Activated gamma-delta T cell treated with anti-CD3 and anti-CD28 coated beads, Interleukin-2, amount 50 U/mL, for 16 hours (primary cell): ENCODE results near the gene ADAMTS16.
"Not testable (repeated sequence)": the region's sequence is repeated elsewhere in the genome, so short reads cannot be mapped to it uniquely, and the experiment has no call there.

Source experiments
- DNase-seq: peaks from one replicate; pipeline ENCODE4 v3.0.0-alpha.2; 2020; ENCODE audit warnings: low read depth

ADAMTS16 gene, protein sequence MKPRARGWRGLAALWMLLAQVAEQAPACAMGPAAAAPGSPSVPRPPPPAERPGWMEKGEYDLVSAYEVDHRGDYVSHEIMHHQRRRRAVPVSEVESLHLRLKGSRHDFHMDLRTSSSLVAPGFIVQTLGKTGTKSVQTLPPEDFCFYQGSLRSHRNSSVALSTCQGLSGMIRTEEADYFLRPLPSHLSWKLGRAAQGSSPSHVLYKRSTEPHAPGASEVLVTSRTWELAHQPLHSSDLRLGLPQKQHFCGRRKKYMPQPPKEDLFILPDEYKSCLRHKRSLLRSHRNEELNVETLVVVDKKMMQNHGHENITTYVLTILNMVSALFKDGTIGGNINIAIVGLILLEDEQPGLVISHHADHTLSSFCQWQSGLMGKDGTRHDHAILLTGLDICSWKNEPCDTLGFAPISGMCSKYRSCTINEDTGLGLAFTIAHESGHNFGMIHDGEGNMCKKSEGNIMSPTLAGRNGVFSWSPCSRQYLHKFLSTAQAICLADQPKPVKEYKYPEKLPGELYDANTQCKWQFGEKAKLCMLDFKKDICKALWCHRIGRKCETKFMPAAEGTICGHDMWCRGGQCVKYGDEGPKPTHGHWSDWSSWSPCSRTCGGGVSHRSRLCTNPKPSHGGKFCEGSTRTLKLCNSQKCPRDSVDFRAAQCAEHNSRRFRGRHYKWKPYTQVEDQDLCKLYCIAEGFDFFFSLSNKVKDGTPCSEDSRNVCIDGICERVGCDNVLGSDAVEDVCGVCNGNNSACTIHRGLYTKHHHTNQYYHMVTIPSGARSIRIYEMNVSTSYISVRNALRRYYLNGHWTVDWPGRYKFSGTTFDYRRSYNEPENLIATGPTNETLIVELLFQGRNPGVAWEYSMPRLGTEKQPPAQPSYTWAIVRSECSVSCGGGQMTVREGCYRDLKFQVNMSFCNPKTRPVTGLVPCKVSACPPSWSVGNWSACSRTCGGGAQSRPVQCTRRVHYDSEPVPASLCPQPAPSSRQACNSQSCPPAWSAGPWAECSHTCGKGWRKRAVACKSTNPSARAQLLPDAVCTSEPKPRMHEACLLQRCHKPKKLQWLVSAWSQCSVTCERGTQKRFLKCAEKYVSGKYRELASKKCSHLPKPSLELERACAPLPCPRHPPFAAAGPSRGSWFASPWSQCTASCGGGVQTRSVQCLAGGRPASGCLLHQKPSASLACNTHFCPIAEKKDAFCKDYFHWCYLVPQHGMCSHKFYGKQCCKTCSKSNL

DNA sequence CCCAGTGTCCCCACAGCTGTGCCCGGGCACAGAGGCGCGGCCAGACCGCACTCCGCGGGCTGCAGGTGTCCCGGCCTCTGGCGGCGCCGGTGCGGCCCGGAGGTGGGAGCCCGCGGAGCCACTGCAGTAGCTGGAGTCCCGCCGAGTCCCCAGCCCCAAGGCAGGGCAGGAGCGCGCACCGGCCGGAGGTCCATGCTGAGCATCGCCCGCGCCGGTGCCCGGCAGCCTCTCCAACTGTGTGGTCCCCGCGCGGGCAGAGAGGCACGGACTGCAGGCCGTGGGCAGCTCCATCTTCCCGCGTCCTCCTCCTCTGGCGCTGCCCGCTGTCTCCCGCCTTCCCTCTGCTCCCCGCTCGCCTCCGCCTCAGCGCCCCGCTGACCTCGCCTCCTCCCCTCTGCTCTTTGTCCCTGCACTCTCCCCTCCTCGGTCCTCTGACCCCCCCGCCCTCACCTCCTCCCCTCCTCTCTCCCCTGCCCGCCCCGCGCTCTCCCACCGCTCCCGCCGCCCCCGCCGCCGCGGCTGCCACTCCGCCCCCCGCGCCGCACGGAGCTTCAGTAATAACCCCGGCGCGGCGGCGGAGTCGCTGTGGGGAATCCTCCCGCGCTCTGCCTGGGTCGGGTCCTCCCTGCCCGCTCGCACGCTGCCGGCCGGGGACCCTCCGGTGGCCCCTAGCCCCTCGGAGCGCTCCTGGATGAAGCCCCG, at the start of gene ADAMTS16:
Gene ADAMTS16, plus strand, starts transcription at position 554 of the 702 bp plus-strand sequence. Its CDS starts 138 bp downstream, at position 692.
- no peak for DNase-seq

DNA sequence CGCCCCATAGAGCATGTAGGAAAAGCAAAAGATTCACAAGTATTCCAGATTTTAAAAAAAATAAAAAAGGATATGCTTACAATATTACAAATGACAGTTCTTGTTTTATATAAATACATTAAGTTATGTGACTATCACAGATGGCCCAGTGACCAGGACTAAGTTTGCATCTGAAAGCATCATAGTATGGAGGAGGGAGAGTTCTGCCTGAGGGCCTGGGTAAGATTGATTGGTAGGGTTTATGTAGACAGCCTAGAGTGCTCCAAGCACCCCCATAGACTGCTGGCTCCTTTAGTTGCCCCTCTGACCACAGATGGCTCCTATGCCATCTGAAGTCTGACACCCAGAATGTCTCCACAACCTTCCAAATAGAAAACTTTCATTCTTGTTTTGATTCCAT, 48.0 kb upstream of the ADAMTS16 start:
- no peak for DNase-seq

DNA sequence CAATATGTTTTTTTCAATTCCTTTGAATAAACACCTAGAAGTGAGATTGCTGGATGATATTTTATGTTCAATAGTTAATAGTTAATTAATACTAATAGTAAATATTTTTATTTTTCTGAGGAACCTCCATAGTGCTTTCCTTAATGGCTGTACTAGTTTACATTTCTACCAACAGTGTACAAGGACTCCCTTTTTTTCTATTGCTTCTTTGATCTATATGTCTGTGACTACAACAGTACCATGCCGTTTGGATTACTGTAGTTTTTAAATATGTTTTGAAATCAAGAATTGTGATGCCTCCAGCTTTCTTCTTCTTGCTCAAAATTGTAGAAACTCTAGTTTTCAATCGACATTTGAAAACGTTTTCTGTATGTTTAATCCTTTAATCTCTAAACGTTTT, 39.5 kb upstream of the ADAMTS16 start:
- DNase-seq: no peak

DNA sequence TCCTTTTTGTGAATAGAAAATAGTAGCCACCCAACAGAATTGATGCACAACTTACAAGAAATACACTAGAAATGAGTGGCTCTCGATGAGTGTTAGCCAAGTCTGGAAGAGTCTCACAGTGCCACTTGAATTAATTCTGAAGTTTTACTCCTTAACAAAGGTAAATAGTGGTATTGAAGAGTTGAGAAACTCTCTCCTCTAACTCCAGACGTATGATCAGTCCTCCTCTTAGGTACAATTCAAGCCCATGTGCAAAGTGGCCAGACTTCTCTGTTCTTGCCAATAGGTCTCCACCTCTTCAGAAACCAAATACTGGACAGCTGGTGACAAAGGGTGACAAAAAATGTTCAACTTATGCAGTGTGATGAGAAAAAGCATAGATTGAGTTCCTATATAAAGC, 38.5 kb upstream of the ADAMTS16 start:
- DNase-seq: no peak

DNA sequence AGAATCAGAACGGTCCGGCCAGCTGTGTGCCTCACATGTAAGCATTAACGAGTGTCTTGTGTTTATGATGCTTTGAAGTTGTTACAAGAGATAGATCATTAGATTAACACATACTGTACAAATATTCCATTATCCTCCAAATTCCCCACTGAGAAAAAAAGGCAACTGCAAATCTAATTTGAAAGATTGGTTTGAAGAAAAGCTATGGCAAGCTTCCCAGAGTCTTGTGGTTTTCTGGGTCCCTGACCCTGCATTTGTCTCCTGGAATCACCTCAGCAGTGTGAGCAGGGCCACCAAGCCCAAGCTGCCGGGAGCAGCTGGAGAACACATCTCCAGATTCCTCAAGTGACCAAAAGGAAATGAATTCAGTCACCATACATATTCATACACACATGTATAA, 36.9 kb upstream of the ADAMTS16 start:
- no peak for DNase-seq

DNA sequence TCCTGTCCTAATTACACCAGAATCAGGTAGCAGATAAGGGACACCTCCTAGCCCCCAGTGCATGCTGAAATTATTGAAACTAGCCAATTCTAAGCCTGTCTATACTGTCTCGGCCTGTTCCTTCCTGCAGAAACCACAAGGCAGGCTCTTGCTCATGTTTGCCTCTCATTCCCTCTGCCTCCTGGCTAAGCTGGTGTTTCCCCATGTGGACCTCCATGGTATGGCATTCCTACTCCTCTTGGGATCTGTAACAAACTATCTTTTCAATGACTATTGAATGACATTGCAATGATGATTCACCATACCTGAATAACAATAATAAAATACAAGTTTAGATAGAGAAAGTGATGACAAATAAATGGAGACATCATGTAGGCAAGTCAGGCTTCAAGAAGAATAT, 35.6 kb upstream of the ADAMTS16 start:
- no peak for DNase-seq

DNA sequence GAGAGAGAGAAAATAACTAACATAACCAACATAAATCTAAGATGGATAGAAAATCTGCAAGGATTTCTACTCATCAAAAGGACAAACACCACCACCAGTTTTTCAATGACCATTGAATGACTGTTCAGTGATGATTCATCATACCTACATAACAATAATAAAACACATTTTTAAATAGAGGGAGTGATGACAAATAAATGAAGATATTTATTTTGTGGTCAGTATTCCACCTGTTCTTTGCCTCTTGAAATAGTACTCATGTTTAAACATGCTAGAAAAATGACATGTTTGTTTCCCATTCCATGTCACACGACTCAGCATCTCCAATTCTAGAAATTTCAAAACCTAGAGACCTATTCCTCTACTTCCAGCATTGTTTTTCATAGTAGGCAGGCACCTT, 34.6 kb upstream of the ADAMTS16 start:
- DNase-seq: no peak

DNA sequence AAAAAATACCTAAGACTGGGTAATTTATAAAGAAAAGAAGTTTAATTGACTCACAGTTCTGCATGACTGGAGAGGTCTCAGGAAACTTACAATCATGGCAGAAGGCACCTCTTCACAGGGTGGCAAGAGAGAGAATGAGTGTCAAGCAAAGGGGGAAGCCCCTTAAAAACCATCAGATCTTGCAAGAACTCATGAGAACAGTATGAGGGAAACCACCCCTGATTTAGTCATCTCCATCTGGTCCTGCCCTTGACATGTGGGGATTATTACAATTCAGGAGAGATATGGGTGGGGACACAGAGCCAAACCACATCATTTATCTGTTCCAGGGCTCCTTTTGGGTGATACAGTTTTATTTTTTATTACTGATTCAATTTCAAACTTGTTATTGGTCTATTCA, 23.2 kb upstream of the ADAMTS16 start:
- no peak for DNase-seq

DNA sequence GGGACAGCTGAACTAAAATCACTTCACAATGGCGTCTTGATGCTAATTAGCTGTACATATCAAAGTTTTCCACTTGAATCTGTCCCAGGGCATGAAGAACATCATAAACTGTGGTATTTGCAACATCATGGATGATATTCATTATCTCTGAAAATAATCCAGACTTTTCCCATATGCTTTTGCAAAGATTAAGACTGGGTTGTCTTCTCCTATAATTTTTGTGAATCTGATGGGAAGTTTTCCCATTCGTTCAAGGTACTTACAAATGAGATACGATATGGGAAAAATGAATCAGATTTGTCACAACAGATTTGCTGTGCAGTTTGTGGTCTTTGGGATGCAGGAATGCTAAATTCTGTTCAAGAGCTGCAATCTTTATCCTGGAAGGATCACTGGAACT, 17.4 kb upstream of the ADAMTS16 start:
- no peak for DNase-seq

DNA sequence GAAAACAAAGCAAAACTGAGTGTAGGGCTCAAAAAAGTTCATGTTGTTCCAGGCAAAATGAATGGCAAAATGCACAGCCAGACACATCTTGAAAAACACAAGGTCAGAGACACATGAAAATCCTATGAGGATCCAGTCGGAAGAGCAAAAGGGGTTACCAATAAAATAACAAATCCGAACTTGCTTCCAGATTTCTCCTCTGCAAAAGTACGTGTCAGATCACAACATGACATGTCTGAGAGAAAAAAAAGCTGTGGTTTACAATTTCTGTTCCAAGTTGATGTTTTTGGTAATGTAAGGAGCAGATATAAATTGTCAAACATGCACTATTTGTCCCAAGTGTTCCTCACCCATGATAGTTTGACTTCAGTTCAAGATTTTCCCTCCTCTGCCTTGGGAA, 15.9 kb upstream of the ADAMTS16 start:
- DNase-seq: no peak

DNA sequence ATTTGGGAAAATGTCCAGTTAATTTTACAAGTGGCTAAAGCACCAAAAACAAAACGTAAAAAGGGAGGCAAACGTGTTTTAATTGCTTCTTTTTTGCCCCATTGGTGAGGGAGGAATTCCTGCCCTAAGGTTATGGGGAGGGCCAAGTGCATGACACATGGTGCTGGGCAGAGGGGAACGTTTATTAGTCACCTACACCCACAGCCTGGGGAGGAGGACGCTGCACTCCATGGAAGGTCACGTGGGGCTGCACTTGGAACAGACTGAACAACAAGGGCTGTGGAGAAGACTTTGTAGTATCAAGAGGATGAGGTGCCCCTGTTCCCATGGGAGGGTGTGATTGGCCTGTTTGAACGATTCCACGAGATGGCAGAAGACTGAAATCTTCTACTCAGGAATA, 13.7 kb upstream of the ADAMTS16 start:
- no peak for DNase-seq

DNA sequence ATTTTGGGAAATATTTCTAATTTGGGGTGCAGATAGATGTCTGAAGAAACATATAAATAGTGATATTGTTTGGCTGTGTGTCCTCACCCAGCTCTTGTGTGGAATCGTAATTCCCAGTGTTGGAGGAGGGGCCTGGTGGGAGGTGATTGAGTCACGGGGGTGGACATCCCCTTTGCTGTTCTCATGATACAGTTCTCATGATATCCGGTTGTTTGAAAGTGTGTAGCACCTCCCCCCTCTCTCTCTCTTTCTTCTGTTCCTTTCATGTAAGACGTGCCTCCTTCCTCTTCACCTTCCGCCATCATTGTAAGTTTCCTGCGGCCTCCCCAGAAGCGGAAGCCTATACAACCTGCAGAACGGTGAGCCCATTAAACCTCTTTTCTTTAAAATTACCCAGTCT, 11.4 kb upstream of the ADAMTS16 start:
- DNase-seq: no peak

DNA sequence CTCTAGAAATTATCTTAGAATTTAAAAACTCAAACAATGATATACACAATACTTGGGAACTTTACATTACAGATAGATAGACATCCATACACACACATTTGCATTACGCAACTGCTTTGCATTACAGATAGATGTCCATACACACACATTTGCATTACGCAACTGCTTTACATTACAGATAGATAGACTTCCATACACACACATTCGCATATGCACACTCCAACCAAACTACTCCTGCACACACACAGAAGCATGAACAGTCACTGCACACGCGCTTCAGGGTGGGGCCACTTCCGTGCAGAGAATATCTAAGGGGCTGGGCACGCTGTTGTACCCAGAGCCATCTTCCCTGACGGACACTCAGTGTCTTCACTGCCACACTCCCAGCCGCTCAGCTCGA, 7.9 kb upstream of the ADAMTS16 start:
- DNase-seq: no peak

DNA sequence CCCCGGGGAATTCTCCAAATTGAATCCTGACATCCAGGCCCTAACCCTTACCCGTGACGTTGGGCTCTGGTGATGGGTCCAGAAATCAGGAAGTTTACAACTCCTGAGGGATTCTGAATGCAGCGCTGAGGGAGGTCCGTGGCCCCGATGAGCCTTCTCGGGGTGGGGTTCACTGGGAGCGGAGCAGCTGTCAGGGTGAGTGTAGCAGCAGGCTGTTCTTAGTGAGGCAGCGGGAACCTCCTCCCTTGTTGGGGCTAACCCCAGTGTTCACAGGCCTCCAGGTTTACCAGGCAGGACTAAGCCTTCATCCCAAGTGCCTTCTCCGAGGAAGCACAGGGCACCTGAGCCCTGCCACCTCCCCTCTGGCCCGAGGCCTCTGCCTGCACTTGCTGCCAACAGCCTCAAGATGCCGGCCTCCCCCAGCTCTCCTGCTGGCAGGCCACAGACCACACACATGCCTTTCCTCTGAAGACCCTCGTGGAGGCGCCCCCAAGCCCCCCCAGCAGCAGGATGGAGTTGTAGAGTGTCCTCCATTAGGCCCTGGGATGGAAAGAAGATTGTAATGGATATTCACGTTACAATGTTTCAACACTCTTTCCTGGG, 7.3 kb upstream of the ADAMTS16 start:
- no peak for DNase-seq

DNA sequence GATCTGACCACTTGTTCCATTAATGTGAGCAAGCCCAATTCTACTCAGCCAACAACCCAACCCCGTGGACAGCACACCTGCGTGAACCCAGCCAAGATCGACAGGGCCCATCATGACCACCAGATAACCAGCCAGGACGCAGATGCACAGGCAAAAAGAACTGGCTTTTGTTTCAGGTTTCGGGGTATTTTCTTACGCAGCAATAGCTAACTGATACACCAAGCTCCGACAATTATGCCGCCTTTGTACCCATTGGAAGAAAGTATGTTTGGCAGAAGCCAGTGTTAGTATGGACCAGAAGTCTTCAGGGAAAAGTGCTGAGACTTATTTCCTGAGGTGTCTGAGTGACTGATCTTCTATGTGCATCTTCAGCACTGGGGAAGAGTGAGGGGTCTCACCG, 6.0 kb upstream of the ADAMTS16 start:
- DNase-seq: no peak

DNA sequence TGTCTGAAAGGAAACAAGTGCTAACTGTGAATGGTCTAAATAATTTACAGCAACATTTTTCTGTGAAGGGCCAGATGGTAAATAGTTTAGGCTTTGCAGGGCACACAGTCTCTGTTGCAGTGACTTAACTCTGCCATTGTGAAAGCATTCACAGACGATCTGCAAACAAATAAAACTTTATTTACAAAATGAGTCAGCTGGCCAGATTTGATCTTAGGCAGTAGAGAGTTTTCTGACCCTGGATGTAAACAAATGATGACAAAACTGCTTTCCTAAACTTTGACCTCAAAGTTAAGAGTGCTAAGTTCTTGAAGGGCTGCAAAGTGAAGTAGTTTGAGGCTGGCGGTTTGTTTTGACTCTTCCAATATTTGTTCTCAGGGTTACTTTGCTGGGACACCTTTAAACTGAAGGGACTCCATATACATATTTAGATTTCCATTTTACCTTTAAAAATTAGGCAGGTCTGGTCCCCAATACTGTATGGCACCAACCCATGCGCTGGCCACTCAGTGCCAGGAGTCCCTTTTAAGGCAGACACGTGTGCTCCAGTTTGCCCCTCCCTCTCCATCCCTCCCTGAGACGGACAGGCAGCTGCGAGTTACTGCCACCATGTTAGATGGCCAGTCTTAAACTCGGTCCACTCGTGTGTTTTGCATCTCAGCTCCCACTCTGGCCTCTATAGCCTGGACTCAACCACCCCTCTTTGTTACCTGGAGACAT, 4.0 kb upstream of the ADAMTS16 start:
- DNase-seq: no peak

DNA sequence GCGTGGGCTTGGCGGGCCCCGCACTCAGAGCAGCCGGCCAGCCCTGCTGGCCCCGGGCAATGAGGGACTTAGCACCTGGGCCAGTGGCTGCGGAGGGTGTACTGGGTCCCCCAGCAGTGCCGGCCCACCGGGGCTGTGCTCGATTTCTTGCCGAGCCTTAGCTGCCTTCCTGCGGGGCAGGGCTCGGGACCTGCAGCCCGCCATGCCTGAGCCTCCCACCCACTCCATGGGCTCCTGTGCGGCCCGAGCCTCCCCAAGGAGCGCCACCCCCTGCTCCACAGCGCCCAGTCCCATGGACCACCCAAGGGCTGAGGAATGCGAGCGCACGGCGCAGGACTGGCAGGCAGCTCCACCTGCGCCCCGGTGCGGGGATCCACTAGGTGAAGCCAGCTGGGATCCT, 2.3 kb upstream of the ADAMTS16 start:
- DNase-seq: not testable (repeated sequence)

DNA sequence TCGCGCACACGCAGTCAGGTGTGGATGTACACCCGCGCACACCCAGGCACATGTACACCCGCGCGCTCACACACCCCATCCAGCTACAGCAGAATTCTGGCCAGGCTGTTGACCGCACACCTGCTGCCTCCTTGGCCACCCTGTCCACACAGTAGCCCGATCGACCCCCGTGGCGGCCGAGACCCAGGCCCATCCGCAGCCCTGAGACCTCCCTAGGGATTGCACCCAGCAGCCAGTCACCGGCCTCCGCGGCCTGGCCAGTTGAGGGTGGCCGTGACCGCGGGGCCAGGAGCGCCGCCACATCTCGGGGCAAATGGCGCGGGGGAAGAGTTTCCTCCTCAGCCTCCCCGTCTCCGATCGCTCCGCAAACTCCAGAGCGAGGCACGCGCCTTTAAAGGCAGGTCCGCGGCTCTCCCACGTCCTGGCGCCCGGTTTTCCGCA, 774 bp upstream of the ADAMTS16 start:
- no peak for DNase-seq

DNA sequence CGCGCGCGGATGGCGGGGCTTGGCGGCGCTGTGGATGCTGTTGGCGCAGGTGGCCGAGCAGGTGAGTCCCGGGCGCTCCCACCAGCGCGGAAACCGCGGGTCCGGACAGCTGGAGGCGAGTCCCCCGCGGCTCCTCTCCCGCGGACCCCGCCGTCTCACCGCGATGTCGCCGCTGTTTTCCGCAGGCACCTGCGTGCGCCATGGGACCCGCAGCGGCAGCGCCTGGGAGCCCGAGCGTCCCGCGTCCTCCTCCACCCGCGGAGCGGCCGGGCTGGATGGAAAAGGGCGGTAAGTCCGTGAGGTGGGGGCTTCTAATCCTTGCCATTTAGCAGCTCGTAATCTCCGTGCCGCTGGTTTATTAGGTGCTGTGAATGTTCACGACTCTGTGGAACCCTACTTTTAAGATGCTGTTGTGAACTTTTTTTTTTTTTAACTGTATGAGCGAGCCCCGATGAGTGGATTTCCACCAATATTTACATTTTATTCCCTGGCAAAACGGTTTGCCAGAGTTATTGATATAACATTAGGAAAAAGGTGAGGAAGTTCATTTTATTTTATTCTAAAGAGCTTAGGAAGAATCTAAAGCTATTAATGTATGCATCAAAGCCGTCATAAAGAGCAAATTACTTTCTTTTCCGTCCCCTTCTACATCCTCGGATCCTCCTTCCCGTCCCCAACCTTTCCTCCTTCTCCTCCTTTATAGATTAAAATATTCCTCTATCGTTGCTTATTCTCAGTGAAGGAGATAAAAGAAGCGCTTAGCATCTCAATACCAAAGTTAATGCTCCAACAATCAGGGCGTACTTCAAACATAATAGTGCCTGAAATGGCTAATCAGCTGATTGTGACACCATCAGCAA, 579 bp downstream of the ADAMTS16 start:
- DNase-seq: no peak

DNA sequence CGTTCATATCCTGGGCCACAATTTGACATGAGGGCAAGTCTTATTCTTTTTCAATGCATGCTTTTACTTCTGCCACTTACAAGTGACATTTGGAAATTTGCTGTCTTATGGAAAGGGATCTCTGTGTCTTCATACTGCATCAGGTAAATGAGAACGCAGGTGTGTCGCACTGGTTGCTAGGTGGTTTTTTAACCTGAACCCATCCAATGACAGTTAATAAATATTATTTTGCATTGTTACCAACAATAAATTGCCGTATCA, 1.1 kb downstream of the ADAMTS16 start:
- no peak for DNase-seq
